Renal cortical epithelial cell (primary cell): ENCODE measurements around the gene DHDH. TPM values are rescaled to one million over a fixed set of nuclear protein-coding genes. Genes with fewer than 3 reads are reported as not detected.

Experiments used
- DNase-seq: peaks from one replicate; pipeline ENCODE4 v3.0.0-alpha.2; 2011; ENCODE audit warnings: low read depth
- total RNA-seq: library from RNA; depleted of rRNA; stranded (reverse); fragments of >200 nt; gene quantifications from 2 replicates; pipeline ENCODE4 v1.2.3, GENCODE V29; 2014

Gene DHDH
- total RNA-seq, 1 donor from 2014 or later, result 0.10 TPM

- no peak for DNase-seq
Measured at GRCh38 chr19:48950159-48950558, 16.7 kb downstream of the DHDH start.

- DNase-seq, result no peak
Measured at GRCh38 chr19:48950830-48951519, 17.5 kb downstream of the DHDH start.

- DNase-seq, result no peak
Measured at GRCh38 chr19:48953141-48953540, 19.6 kb downstream of the DHDH start.

- DNase-seq, result no peak
Measured at GRCh38 chr19:48953990-48954594, 20.6 kb downstream of the DHDH start.

- peak; percentile 83 for DNase-seq
Measured at GRCh38 chr19:48954595-48955307, 21.3 kb downstream of the DHDH start, which contains the start of gene BAX. BAX (plus strand) TSS chr19:48954875; CDS start chr19:48954929, 54 bp downstream.

- no peak for DNase-seq
Measured at GRCh38 chr19:48955308-48955958, 21.9 kb downstream of the DHDH start.

DNA sequence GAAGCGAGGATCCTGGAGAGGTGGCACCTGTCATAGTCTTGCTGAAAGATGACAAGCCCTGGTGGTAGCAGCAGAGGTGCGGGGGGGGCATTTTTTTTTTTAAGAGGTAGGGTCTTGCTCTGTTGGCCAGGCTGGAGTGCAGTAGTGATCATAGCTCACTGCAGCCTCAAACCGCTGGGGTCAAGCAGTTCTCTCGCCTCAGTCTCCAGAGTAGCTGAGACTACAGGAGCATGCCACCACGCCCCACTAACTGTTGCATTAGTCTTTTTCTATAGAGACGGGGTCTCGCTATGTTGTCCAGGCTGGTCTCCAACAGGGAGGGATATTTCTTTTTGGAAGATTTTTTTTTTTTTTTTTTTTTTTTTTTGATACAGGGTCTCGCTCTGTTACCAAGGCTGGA, 24.5 kb downstream of the DHDH start:
- DNase-seq, result no peak

DNA sequence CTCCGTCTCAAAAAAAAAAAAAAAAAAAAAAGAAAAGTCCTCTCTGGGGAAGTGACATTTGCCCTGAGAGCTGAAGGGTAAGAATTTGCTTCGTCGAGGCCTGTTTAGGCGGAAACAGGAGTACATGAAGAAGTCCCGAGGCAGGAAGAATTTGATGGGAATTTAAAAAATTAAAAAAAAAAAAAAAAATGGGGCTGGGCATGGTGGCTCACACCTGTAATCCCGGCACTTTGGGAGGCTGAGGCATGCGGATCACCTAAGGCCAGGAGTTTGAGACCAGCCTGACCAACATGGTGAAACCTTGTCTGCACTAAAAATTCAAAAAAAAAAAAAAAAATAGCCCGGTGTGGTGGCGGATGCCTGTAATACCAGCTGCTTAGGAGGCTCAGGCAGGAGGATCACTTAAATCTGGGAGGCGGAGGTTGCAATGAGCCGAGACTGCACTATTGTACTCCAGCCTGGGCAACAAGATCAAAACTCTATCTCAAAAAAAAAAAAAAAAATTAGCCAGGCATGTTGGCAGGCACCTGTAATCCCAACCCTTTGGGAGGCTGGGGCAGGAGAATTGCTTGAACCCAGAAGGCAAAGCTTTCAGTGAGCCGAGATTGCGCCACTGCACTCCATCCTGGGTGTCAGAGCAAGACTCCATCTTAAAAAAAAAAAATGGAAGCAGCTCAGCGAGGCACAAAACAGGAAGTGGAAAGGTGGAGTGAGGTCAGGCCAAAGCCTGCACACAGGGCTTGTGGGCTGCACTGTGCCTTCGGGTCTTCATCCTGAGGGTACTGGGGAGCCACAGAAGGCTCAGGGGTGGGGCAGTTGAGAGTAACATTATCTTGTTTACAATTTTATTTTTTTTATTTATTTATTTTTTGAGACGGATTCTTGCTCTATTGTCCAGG, 26.1 kb downstream of the DHDH start:
- no peak for DNase-seq

DNA sequence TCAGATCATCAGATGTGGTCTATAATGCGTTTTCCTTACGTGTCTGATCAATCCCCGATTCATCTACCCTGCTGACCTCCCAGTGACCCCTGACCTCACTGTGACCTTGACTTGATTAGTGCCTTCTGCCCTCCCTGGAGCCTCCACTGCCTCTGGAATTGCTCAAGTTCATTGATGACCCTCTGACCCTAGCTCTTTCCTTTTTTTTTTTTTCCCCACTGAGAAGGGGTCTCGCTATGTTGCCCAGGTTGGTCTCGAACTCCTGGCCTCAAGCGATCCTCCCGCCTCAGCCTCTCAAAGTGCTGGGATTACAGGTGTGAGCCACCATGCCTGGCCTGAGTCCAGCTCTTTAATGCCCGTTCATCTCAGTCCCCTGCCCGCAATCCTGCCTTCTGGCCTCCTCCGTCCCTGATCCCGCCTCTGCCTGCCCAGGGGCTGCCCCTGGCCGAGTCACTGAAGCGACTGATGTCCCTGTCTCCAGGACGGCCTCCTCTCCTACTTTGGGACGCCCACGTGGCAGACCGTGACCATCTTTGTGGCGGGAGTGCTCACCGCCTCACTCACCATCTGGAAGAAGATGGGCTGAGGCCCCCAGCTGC, 27.7 kb downstream of the DHDH start:
- no peak for DNase-seq

GRCh38 chr19:48961673-48962028, 28.2 kb downstream of the DHDH start:
- no peak for DNase-seq

GRCh38 chr19:48962029-48962848, 28.7 kb downstream of the DHDH start:
- DNase-seq, result peak; percentile 39

DNA sequence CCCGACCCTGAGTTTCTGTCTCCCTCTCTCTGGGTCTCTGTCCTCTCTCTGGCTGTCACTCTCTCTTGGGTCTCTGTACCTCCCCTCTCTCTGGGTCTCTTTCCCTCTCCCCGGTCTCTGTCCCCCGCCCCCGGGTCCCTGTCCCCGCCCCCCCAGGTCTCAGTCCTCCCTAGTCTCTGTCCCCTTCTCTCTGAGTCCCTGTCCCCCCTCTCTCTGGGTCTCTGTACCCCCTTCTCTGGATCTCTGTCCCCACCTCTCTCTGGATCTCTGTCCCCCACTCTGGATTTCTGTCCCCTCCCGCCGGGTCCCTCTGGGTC, 29.3 kb downstream of the DHDH start:
- DNase-seq, result no peak

- DNase-seq, result peak; percentile 44
Measured at GRCh38 chr19:48963371-48964204, 30.1 kb downstream of the DHDH start.

GRCh38 chr19:48964205-48965039, 30.9 kb downstream of the DHDH start:
- peak; percentile 44 for DNase-seq

DNA sequence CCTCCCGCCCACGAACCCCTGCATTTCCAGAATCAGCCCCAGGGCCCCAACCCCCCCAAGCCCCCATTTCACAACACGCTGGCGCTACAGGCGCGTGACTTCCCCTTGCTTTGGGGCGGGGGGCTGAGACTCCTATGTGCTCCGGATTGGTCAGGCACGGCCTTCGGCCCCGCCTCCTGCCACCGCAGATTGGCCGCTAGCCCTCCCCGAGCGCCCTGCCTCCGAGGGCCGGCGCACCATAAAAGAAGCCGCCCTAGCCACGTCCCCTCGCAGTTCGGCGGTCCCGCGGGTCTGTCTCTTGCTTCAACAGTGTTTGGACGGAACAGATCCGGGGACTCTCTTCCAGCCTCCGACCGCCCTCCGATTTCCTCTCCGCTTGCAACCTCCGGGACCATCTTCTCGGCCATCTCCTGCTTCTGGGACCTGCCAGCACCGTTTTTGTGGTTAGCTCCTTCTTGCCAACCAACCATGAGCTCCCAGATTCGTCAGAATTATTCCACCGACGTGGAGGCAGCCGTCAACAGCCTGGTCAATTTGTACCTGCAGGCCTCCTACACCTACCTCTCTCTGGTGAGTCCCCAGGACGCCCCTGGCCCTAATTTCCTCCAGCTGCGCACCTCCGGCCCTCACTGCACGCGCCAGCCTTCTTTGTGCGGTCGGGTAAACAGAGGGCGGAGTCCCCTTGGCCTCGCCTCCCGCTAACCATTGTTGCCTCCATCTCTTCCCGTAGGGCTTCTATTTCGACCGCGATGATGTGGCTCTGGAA, 31.7 kb downstream of the DHDH start, which contains the start of gene FTL:
Gene FTL, plus strand, starts transcription at position 270 of the 766 bp plus-strand sequence. Its CDS starts 199 bp downstream, at position 469.
- DNase-seq, result peak; percentile 84

GRCh38 chr19:48965806-48966540, 32.5 kb downstream of the DHDH start:
- peak; percentile 67 for DNase-seq
